Measurements from ENCODE around the gene ZFYVE28. TPM values are rescaled to one million over a fixed set of nuclear protein-coding genes. Genes with fewer than 3 reads are reported as not detected.

The ZFYVE28 gene
- polyA plus RNA-seq, 1 of the 3 experiments (the other 2 are of a cell fraction): 3.2 TPM

- Histone ChIP-seq H3K27me3 (ENCODE audit: insufficient read depth) (no peaks in the 10 kb centered on the region), H3F3A (replicated peaks; ENCODE audit: insufficient read depth) (no peaks in the 10 kb centered on the region), H3K9ac (no peak overlapping the region), H3K36me3 (replicated peaks in 1 of 2; ENCODE audit: control insufficient read depth in 1 of 2, insufficient read depth in 2 of 2, low read length in 1 of 2) (no peaks in the 10 kb centered on the region), H2AFZ (ENCODE audit: low read depth) (no peak overlapping the region), H3K9me2 (no peaks in the 10 kb centered on the region), H4K20me1 (ENCODE audit: insufficient read depth) (no peaks in the 10 kb centered on the region), H3K4me2 (no peak overlapping the region), H3K4me1 (ENCODE audit: control insufficient read depth in 1 of 2, insufficient read depth in 2 of 2, low read depth in 1 of 2, low read length in 1 of 2) (no peaks in the 10 kb centered on the region), H3K27ac (ENCODE audit: low read depth in 2 of 2, low read length in 1 of 2) (no peak overlapping the region), H3K9me3 (no peaks in the 10 kb centered on the region; the same call in 1 of the 2 replicates), H3K4me3 (ENCODE audit: low read depth in 2 of 2, low read length in 1 of 2) (no peak overlapping the region), H3K79me2 (ENCODE audit: insufficient read depth) (no peaks in the 10 kb centered on the region)
- TF ChIP-seq TAF1 (IDR thresholded peaks at IDR 0.05; ENCODE audit: borderline replicate concordance, low read depth, low read length) (no peak), EZH2phosphoT487 (IDR thresholded peaks at IDR 0.05; ENCODE audit: borderline replicate concordance, low read depth) (no peak), TEAD4 (IDR thresholded peaks at IDR 0.05; ENCODE audit: borderline replicate concordance, insufficient read depth) (no peak), ELF1 (IDR thresholded peaks at IDR 0.05) (no peak), NFIC (IDR thresholded peaks at IDR 0.05; ENCODE audit: borderline replicate concordance) (no peak), RXRA (IDR thresholded peaks at IDR 0.05; ENCODE audit: borderline replicate concordance, low read depth) (no peak), EP300 (IDR thresholded peaks at IDR 0.05; ENCODE audit: borderline replicate concordance in 1 of 2, low read depth in 1 of 2, low read length in 1 of 2) (no peak), MEF2A (IDR thresholded peaks at IDR 0.05; ENCODE audit: borderline replicate concordance, low read depth) (no peak)
- TF ChIP-seq, protein P1, sequence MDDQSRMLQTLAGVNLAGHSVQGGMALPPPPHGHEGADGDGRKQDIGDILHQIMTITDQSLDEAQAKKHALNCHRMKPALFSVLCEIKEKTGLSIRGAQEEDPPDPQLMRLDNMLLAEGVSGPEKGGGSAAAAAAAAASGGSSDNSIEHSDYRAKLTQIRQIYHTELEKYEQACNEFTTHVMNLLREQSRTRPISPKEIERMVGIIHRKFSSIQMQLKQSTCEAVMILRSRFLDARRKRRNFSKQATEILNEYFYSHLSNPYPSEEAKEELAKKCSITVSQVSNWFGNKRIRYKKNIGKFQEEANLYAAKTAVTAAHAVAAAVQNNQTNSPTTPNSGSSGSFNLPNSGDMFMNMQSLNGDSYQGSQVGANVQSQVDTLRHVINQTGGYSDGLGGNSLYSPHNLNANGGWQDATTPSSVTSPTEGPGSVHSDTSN (IDR thresholded peaks at IDR 0.05): no peak
- TF ChIP-seq, protein P2, sequence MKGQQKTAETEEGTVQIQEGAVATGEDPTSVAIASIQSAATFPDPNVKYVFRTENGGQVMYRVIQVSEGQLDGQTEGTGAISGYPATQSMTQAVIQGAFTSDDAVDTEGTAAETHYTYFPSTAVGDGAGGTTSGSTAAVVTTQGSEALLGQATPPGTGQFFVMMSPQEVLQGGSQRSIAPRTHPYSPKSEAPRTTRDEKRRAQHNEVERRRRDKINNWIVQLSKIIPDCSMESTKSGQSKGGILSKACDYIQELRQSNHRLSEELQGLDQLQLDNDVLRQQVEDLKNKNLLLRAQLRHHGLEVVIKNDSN (IDR thresholded peaks at IDR 0.05; ENCODE audit: borderline replicate concordance, low read depth): no peak
- TF ChIP-seq, protein P3, sequence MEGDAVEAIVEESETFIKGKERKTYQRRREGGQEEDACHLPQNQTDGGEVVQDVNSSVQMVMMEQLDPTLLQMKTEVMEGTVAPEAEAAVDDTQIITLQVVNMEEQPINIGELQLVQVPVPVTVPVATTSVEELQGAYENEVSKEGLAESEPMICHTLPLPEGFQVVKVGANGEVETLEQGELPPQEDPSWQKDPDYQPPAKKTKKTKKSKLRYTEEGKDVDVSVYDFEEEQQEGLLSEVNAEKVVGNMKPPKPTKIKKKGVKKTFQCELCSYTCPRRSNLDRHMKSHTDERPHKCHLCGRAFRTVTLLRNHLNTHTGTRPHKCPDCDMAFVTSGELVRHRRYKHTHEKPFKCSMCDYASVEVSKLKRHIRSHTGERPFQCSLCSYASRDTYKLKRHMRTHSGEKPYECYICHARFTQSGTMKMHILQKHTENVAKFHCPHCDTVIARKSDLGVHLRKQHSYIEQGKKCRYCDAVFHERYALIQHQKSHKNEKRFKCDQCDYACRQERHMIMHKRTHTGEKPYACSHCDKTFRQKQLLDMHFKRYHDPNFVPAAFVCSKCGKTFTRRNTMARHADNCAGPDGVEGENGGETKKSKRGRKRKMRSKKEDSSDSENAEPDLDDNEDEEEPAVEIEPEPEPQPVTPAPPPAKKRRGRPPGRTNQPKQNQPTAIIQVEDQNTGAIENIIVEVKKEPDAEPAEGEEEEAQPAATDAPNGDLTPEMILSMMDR (IDR thresholded peaks at IDR 0.05): no peak
- TF ChIP-seq, protein P4, sequence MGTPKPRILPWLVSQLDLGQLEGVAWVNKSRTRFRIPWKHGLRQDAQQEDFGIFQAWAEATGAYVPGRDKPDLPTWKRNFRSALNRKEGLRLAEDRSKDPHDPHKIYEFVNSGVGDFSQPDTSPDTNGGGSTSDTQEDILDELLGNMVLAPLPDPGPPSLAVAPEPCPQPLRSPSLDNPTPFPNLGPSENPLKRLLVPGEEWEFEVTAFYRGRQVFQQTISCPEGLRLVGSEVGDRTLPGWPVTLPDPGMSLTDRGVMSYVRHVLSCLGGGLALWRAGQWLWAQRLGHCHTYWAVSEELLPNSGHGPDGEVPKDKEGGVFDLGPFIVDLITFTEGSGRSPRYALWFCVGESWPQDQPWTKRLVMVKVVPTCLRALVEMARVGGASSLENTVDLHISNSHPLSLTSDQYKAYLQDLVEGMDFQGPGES (IDR thresholded peaks at IDR 0.05; ENCODE audit: low read depth, low read length): no peak
- ChIA-PET POLR2A (no interaction called here), CTCF (interaction anchor here (0.6 to 1.6 kb wide), 3 partner anchors 13 to 290 kb away, joined by 3 to 4 read pairs (median 3); no protein-coding TSS in a partner anchor)
- WGBS (ENCODE audit: low lambda C conversion rate): 70% methylated on average over 9 of the region's 11 CpGs
- DNase-seq: no peak
These were observed 112.5 kb downstream of the ZFYVE28 start for GRCh38 chr4:2305766-2306501.

All from SK-N-SH (cell line).